Stimulated activated CD8-positive, alpha-beta memory T cell treated with anti-CD3 and anti-CD28 coated beads, Interleukin-7, amount 100 ng/mL, for 4 hours (primary cell): ENCODE results near the gene PDE4B.

ENCODE experiments used
- DNase-seq, 2 donors: peaks; one replicate each; pipeline ENCODE4 v3.0.0-alpha.2; 2020; ENCODE audit warnings: low read depth in 2 of 2

Gene PDE4B

DNA sequence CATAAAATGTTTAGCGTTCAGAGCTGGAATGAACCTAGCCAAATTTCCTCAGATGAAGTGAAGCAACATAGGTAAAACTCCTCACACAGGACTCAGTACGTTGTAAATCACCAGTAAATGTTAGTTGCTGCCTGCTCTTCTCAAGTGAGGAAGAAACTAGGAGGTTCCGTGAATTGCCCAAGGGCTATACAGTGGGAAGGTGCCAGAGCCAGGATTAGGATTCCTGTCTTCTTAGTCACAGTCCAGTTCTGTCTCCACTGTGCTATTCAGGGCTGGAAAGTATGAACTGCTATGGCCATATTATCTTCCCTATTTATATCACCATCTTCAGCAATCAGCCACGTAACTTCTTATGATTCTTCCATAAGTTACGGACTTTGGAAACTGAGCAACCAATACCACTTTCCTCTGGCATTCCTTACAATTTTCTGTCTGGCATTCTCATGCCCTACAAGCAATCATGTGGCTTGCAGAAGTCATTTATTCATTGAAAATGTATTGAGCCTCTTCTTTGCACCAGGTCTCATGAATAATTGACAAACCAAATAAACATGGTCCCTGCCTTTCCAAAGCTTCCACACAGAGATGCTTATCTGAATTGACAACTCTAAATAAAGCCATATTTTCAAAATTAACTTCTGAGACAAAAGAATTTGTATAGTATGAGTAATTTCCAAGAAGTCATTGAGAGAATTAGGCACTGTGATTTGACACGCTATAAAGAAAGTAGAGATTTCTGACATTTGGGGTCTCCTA, 469.7 kb downstream of the PDE4B start:
- DNase-seq = no peak

GRCh38 chr1:66265268-66265667, 472.6 kb downstream of the PDE4B start:
- DNase-seq = no peak

DNA sequence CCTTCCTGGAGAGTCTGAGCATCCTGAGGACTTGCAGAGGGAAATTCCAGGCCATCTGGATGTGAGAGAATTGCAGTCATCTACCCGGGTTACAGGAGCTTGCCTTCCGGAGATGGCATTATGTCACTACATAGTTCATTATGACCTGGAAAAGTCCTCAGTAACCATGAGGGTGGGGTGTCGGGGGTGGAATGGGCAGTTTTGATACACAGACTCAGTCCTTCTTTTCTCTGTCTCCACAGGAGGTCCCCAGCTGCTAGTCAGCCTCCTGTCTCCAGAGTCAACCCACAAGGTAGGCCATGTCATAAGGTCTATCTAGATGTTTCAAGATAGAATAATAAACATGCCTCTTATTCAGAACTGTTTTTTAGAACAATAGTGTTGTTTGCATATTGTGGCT, 473.1 kb downstream of the PDE4B start:
- DNase-seq = no peak

DNA sequence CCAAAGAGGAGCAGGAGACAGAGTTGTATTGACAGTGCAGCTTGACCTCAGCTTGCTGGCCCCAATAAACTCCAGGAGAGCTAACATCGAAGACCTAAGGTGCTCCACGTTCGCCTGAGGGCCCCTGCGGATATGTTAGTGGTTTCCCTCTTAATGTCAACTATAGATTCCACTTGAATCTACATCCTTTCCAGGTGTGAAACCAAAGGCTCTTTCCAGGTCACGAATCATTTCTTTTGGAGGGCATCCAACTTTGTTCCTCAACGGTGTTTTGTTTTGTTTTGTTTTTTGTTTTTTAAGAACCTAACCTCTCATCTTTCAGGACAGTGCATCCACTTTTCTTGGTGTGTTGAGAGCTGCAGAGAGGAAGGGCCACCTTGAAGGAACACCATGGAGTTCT, 473.7 kb downstream of the PDE4B start:
- no peak for DNase-seq

DNA sequence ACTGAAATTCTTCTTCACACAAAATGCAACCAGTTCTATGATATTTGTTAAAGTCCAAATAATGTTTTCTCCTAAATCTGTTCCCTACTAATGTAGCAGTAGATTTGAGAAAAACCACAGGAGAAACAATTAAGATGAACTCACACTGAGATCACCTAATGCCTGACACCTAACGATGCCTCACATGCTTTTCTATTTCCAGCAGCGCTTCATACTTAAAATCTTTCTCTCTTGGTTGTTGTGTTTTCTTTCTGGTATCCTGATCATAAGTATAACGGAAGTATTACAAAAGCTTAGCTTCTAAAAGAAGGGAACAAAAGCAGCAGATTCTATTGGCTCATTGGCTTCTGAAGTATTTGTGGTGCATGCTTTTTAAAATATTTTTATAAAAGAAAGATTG, 474.1 kb downstream of the PDE4B start:
- DNase-seq = no peak

GRCh38 chr1:66267201-66267940, 474.7 kb downstream of the PDE4B start:
- DNase-seq = no peak

DNA sequence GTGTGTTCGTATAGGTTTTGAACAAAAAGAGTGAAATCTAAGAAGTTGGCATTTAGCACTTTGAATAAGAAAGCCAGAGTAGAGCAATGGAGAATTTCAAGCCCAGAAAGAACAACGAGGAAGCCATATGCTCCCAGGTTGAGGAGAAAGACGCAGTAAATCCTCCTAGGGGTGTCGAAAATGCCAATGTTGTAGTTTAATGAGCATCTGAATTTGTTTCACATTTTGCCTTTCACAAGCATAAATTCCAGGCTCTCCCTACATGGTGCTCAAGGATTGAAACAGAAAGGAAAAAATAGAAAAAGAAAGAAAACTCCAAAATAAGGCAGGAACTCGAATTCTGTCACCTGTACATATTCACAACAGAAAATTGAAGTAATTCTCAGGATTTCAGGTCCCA, 476.5 kb downstream of the PDE4B start:
- DNase-seq = no peak

DNA sequence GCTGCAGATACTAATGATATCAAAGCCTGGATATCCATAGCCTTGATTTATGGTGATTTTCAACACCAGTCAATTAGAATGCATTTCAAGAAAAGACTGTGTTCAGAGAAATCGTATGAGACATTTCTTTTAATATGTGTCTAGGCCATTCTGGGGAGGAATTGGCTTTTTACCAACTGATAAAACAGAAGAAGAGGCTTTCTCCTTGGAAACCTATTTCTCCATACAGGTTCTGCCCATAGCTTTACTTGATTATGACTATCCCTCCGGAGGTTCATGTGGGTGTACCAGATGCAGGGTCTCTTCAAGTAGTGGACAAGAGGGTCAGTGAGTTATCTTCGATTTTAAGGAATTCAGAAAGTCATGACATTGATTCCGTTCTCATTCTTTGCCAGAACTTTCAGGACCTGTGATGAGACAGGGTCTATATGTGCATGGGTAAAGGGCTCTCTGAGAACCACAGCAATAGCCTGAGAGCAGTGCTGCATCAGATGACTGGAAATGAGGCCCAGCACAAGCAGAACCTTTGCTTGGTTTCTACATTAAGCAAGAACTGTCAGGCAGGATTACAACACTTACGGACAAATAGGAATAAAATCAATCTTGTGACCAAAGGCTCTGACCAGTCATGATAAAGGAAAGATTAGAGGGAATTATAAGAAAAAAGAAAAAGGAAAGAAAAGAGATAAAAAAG, 477.6 kb downstream of the PDE4B start:
- DNase-seq = no peak

DNA sequence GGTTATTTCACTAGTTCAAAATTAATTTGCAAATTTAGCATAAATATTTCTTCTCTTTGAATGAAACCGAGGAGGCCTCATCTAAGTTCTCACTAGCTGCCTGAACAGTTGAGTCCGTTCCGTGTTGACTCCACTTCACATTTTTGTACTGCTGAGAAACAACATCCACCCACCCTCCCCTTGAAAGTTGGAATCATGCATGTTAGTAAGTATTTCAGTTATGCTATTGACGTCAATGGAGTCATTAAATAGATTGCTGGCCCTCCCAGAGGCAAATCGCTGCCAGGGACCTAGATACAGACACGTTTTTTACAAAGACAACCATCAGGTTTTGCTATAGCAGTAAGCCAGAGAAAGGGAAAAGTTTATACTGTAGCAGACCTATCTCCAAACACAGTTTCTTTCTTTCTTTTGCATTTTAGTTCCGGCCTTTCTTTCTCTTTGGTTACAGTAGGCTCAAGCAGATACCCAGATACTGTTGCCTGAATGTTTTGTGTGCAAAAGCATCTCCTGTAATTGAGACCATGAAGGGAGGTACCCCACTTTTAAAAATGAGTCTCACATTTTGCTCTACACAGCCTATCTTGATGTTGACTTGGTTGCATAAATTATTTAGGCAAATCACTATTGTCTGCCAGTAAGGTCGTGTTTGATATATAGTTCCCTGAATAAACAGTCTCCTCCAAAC, 478.7 kb downstream of the PDE4B start:
- no peak for DNase-seq

GRCh38 chr1:66271904-66272254, 479.2 kb downstream of the PDE4B start:
- no peak for DNase-seq

DNA sequence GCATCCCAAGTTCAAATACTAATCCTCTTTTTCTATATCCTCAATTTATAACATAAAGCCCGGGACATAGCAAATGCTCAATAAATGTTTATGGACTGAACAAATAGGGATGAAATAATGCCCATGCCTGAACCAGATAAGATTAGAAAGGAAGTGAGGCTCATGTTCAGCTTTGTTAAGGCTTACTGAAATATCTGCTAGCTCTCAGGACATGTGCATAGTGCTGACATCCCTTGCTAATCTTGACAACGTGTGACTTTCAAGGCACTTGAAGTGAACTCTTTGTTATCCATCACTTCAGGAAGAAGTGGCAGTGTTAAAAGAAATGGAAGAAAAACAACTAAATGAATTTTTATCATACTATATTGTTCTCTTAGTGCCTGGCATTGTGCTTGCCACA, 481.0 kb downstream of the PDE4B start:
- no peak for DNase-seq

GRCh38 chr1:66274634-66275033, 481.9 kb downstream of the PDE4B start:
- no peak for DNase-seq

GRCh38 chr1:66275083-66275482, 482.4 kb downstream of the PDE4B start:
- no peak for DNase-seq

DNA sequence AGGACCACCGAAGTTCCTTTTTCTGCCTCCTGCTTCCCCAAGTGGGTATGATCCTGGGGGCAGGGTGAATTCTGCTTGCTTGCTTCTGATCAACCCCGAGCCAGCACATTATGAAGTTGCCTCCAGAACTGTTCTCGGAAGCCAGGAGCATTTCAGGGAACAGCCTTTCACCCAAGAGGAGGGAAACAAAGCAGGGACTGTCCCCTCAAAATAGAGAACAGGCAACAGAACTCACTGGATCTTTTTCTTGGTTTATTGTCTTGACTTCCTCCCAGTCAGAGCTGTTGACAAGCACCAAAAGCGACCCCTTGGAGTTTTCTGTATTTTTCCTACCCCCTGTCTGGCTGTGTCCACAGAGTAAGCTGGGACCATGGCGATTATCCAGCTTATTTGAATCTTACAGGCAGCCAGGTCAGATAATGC, 482.9 kb downstream of the PDE4B start:
- no peak for DNase-seq

DNA sequence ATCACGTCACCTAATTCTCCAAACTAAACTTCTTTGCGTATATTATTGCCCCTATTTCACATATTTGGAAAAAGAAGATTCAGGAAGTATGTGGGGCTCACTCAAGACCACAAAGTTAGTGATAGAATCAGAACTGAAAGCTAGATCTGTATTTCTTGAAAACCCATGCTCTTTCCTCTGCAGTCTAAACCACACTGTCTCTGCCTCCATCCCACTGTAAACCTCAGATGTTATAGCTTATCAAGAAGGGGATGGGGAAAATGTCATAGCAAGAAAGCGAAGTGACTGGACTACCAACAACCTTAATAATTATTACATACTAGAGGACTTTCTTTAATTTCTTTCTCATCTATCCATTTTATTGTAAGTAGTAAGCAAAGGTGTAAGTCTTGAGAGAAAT, 483.5 kb downstream of the PDE4B start:
- DNase-seq = no peak

DNA sequence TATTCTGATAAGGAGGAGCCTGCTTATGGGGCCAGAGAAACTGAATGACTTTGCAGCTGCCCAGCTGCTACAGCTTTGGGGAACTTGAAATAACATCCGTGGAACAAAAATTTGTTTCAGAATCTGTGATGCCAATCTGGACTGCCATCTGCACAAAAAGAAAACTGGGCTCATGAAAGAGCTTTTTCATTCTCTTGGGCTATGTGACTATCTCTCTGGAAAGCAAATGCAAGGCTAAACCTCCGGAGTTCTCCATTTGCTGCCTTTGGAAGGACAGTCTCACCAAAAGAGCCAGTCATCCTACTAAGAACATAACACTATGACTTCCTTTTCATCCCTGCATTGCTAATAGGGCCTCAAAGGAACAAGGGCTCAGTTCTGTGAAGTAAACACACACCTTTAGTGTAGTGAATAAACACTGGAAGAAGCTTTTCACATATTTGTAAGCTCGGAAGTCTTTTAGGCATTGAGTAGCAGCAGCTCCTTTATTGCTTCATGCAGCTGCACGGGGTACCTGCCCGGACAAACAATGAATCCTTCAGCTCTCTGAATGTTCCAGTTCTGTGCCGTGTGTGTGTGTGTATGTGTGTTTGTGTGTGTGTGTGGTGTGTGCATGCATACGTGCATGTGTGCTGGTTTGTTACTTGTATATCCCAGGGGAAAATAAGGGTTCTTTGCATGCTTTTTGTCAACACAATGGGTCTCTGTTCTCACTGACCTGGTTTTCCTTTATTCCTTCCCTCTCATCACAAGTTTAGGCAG, 485.7 kb downstream of the PDE4B start:
- DNase-seq = no peak

DNA sequence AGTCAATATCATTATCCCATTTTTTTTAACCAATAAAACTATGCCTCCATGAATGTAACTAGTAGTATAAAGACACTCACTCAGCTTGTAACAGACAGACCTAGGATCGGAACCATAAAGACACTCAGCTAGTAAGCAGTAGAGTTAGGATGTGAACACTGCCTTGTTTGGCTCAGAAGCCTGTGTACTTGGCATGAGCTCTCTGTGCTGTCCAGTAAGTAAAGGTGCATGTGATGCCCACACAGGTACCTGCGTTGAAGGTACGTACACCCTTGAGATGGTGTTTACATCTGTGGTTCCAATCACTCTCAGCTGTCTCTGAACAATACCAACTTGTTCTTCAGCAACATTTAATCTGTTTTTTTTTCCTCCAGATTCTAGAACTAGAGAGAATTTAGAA, 489.1 kb downstream of the PDE4B start:
- DNase-seq = no peak

DNA sequence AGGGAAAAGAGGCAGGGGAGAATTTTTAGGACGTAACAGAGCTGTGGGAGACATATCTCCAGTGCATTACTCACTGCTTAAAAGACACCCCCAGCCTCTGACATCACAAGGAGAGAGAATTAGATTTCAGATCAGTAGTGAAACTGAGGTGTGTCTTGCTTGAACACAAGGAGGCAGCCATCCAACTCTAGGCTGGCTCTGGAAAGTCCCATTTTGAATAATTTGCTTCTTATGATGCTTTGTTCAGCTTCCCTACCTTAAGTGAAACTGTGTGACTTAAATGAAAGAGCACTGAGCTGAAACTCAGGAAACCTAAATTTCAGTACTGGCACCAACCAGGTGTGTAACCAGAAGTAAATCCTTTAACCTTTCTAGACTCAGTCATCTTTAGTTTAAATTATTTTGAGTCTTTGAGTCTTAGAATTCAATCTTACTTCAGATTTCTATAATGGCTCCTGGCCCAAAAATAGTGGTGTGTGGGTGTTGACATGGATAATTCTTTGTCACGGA, 489.7 kb downstream of the PDE4B start:
- peak; percentile 44 to 64 for DNase-seq

- DNase-seq = no peak
Measured at GRCh38 chr1:66282891-66283621, 490.4 kb downstream of the PDE4B start.

GRCh38 chr1:66283622-66284041, 490.9 kb downstream of the PDE4B start:
- no peak for DNase-seq

- no peak for DNase-seq
Measured at GRCh38 chr1:66284746-66285145, 492.1 kb downstream of the PDE4B start.
